SU-DHL-6 (cell line): ENCODE results near the gene CCDC15.

ENCODE experiments used
- H2AFZ ChIP-seq: fragments of 200-600 bp; sonication (generic); 2 replicates; pipeline ENCODE4 v1.6.1; 2014; ENCODE audit warnings: low read depth, mild to moderate bottlenecking, moderate library complexity, mixed read lengths, antibody characterized with exemption, low read length; ENCODE audit not compliant: severe bottlenecking
- H3F3A ChIP-seq: fragments of 200-600 bp; shearing (Covaris generic); 2 replicates; pipeline ENCODE4 v1.6.0; 2016; ENCODE audit warnings: antibody characterized with exemption, mild to moderate bottlenecking; ENCODE audit not compliant: insufficient read depth
- H3K27ac ChIP-seq: fragments of 200-600 bp; sonication (generic); 2 replicates; pipeline ENCODE4 v1.5.1; 2016; ENCODE audit warnings: low read depth, mild to moderate bottlenecking, low read length, moderate library complexity, mixed read lengths
- H3K27me3 ChIP-seq: fragments of 200-600 bp; sonication (generic), shearing (Covaris generic); 2 replicates; pipeline ENCODE4 v1.6.0; 2014; ENCODE audit warnings: mild to moderate bottlenecking, low read length
- H3K36me3 ChIP-seq: fragments of 200-600 bp; sonication (generic); 2 replicates; pipeline ENCODE4 v1.6.1; 2014; ENCODE audit warnings: mild to moderate bottlenecking, low read length, mixed read lengths
- H3K4me2 ChIP-seq: fragments of 300-600, 200-600 bp; shearing (Covaris generic), sonication (generic); 2 replicates; pipeline ENCODE4 v1.6.0; 2014; ENCODE audit warnings: low read length, low read depth, mild to moderate bottlenecking; ENCODE audit not compliant: poor library complexity, severe bottlenecking
- H3K4me3 ChIP-seq: fragments of 200-600 bp; sonication (generic); 2 replicates; pipeline ENCODE4 v1.5.1; 2014; ENCODE audit warnings: antibody characterized with exemption, low read length, mild to moderate bottlenecking, mixed read lengths; ENCODE audit not compliant: insufficient read depth, poor library complexity, severe bottlenecking
- H3K79me2 ChIP-seq: fragments of 200-600 bp; sonication (generic); 2 replicates; pipeline ENCODE4 v1.6.1; 2014; ENCODE audit warnings: mild to moderate bottlenecking, low read length, moderate library complexity; ENCODE audit not compliant: insufficient read depth
- H3K9ac ChIP-seq: fragments of 200-600 bp; sonication (generic); 2 replicates; pipeline ENCODE4 v1.7.0; 2014; ENCODE audit warnings: mild to moderate bottlenecking, low read length
- H3K9me2 ChIP-seq: fragments of 200-600 bp; sonication (generic); replicated peaks from 2 replicates; pipeline ENCODE4 v1.6.1; 2014; ENCODE audit warnings: low read length; ENCODE audit not compliant: insufficient read depth
- H3K9me3 ChIP-seq: fragments of 200-600 bp; sonication (generic); 2 replicates; pipeline ENCODE4 v1.6.1; 2014; ENCODE audit warnings: low read length, mixed read lengths; ENCODE audit not compliant: insufficient read depth
- H4K20me1 ChIP-seq: fragments of 200-600 bp; sonication (generic); 2 replicates; pipeline ENCODE4 v1.6.1; 2014; ENCODE audit warnings: low read depth, mild to moderate bottlenecking, antibody characterized with exemption, low read length, moderate library complexity, mixed read lengths
- EZH2phosphoT487 ChIP-seq: fragments of 200-600 bp; sonication (generic), shearing (Covaris generic); conservative IDR thresholded peaks from 2 replicates; pipeline ENCODE4 v1.6.1; 2018; ENCODE audit warnings: mild to moderate bottlenecking, antibody characterized with exemption, low read length, moderate library complexity, mixed read lengths
- TF ChIP-seq, protein P1 (sequence below): fragments of 200-600 bp; sonication (generic); IDR thresholded peaks from one replicate; pipeline ENCODE4 v1.5.1; 2017; ENCODE audit warnings: antibody characterized with exemption, mild to moderate bottlenecking, low read length, moderate library complexity; ENCODE audit not compliant: insufficient read depth, poor library complexity, severe bottlenecking

The CCDC15 gene

DNA sequence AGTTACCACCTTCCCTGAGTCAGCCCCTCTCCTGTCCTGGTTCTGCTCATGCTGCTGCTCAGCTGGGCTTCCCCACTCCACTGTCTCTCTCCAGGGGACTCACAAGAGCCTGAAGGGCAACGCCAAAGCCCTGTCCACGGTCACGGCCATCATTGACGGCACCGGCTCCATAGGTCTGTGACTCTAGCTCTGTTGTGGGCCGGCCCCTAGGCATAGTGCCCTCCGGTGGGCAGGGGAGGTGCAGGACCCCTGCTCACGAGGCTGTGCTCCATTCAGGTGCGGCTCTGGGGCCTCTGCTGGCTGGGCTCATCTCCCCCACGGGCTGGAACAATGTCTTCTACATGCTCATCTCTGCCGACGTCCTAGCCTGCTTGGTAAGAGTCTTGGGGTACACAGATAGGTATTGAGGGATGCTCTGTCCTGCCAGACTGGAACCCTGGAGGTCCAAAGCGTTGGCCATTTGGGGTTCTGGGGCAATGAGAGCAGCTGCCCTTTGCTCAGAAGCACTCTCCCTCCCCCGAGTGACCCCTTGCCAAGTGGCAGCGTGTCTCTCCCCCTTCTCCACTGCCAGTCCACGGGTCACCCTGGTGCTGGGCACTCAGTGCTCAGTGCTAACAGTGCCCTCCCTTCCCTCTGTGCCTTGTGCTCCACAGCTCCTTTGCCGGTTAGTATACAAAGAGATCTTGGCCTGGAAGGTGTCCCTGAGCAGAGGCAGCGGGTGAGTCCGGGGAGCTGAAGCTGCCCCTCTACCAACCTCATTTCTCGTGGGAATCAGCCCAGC lies 131.5 kb downstream of the CCDC15 start:
- no peak overlapping the region for H3K4me2 ChIP-seq
- H3K9ac ChIP-seq, result no peak overlapping the region
- no peaks in the 10 kb centered on the region for H3F3A ChIP-seq
- H3K27me3 ChIP-seq, result no peaks in the 10 kb centered on the region
- TF ChIP-seq, protein P1, sequence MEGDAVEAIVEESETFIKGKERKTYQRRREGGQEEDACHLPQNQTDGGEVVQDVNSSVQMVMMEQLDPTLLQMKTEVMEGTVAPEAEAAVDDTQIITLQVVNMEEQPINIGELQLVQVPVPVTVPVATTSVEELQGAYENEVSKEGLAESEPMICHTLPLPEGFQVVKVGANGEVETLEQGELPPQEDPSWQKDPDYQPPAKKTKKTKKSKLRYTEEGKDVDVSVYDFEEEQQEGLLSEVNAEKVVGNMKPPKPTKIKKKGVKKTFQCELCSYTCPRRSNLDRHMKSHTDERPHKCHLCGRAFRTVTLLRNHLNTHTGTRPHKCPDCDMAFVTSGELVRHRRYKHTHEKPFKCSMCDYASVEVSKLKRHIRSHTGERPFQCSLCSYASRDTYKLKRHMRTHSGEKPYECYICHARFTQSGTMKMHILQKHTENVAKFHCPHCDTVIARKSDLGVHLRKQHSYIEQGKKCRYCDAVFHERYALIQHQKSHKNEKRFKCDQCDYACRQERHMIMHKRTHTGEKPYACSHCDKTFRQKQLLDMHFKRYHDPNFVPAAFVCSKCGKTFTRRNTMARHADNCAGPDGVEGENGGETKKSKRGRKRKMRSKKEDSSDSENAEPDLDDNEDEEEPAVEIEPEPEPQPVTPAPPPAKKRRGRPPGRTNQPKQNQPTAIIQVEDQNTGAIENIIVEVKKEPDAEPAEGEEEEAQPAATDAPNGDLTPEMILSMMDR, result no peak
- no peak for TF ChIP-seq EZH2phosphoT487
- H2AFZ ChIP-seq, result no peak overlapping the region
- H3K27ac ChIP-seq, result no peak overlapping the region
- H3K4me3 ChIP-seq, result no peak overlapping the region
- H3K9me3 ChIP-seq, result no peaks in the 10 kb centered on the region
- H4K20me1 ChIP-seq, result no peaks in the 10 kb centered on the region
- H3K79me2 ChIP-seq, result no peaks in the 10 kb centered on the region
- H3K9me2 ChIP-seq, result no peaks in the 10 kb centered on the region
- H3K36me3 ChIP-seq, result no peaks in the 10 kb centered on the region

DNA sequence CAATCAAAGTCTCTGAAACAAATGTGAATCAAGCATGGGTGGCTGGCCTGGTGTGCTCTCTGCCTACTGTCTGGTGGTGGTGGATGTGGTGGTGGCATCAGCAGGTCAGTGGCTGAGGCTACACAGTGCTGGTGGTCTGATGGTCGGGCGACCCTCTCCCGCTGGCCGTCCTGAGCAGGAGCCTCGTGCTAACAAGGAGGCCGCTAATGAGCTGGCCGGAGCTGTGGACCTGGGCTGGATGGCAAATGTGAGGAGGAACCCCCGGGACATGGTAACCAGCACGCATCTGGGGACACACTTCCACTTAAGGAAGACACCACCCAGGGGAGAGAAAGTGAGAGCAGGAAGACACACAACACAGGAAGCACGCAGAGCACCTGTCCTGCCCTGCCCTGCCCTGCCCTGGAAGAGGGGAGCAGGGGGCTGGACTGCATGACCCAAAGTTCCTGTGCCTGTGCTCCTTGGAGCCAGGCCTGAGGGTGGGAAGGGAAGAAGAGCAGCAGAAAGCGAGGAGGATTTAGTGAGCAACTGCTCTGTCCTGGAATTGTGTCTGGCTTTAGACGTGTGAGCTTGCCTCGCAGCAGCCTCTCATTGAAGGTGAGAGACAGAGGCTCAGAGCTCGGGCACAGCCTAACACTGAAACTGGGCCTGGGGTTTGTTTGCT lies 132.8 kb downstream of the CCDC15 start:
- H3K36me3 ChIP-seq, result no peaks in the 10 kb centered on the region
- no peak overlapping the region for H3K4me3 ChIP-seq
- H3K9me3 ChIP-seq, result no peaks in the 10 kb centered on the region
- no peak overlapping the region for H3K27ac ChIP-seq
- H2AFZ ChIP-seq, result no peak overlapping the region
- no peaks in the 10 kb centered on the region for H3F3A ChIP-seq
- H3K79me2 ChIP-seq, result no peaks in the 10 kb centered on the region
- H3K27me3 ChIP-seq, result no peaks in the 10 kb centered on the region
- H4K20me1 ChIP-seq, result no peaks in the 10 kb centered on the region
- TF ChIP-seq EZH2phosphoT487, result no peak
- TF ChIP-seq, protein P1, result no peak
- no peak overlapping the region for H3K4me2 ChIP-seq
- no peak overlapping the region for H3K9ac ChIP-seq
- no peaks in the 10 kb centered on the region for H3K9me2 ChIP-seq

DNA sequence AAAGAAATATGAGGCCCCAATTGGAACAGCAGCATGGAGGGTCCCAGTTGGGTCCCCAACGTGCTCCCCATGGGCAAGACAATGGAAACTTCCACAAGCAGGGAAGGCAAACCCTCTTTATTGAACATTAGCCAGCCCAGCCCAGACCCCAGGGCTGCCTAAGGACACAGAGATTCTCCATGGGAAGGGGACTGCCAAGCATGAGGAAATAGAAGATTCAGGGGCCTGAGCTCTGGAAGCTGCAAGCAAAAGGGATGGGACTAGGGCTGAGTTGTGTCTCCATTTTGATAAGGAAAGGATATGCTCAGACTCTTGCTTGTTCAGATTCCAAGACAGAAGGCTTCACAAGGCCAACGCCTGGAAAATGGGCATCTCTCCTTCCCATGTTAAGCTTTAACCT lies 134.1 kb downstream of the CCDC15 start:
- Histone ChIP-seq H3K36me3 (no peaks in the 10 kb centered on the region), H3F3A (no peaks in the 10 kb centered on the region), H3K9ac (no peak overlapping the region), H3K9me3 (no peaks in the 10 kb centered on the region), H3K79me2 (no peaks in the 10 kb centered on the region), H2AFZ (no peak overlapping the region), H3K27ac (no peak overlapping the region), H3K27me3 (no peaks in the 10 kb centered on the region), H4K20me1 (no peaks in the 10 kb centered on the region), H3K4me2 (no peak overlapping the region), H3K9me2 (no peaks in the 10 kb centered on the region), H3K4me3 (no peak overlapping the region)
- TF ChIP-seq, protein P1, result no peak
- TF ChIP-seq EZH2phosphoT487, result no peak
